H1 (cell line): ENCODE measurements around the gene CD276. TPM values are rescaled to one million over a fixed set of nuclear protein-coding genes. Genes with fewer than 3 reads are reported as not detected.

Source experiments
- CTCF ChIA-PET: fragments of 300-600 bp; sonication (Branson Sonifier 250); formaldehyde crosslinking; loops from one replicate; lab custom pipeline; 2021; ENCODE audit not compliant: partially characterized antibody; lab: Charles Lee
- POLR2A ChIA-PET: fragments of 300-600 bp; sonication (Branson Sonifier 250); formaldehyde crosslinking; loops from one replicate; lab custom pipeline; 2021; ENCODE audit warnings: inconsistent platforms; ENCODE audit not compliant: partially characterized antibody; lab: Charles Lee
- DNase-seq, 2 experiments: peaks; one replicate each; pipeline versions ENCODE4 v3.0.0 to v3.0.0-alpha.2; 2010 to 2022; ENCODE audit warnings: low spot score in 2 of 2, low read depth in 1 of 2, mixed read lengths in 1 of 2
- FAIRE-seq: peaks from 2 replicates; lab custom pipeline; 2011; peaks lifted over from hg19 to GRCh38; lab: Jason Lieb, UNC
- H2AFZ ChIP-seq: 2 replicates; pipeline ENCODE4 v1.8.1; 2012; ENCODE audit warnings: low read length, inconsistent platforms
- H2AK5ac ChIP-seq: 2 replicates; pipeline ENCODE4 v1.6.1; 2013; ENCODE audit warnings: low read depth, low read length
- H2BK120ac ChIP-seq: replicated peaks from 2 replicates; pipeline ENCODE3; 2013; ENCODE audit warnings: low read depth, low read length, inconsistent platforms
- H2BK12ac ChIP-seq: 2 replicates; pipeline ENCODE4 v1.6.1; 2013; ENCODE audit warnings: low read depth, low read length
- H2BK15ac ChIP-seq: 2 replicates; pipeline ENCODE4 v1.6.1; 2013; ENCODE audit warnings: low read length
- H2BK20ac ChIP-seq: 2 replicates; pipeline ENCODE4 v1.6.1; 2013; ENCODE audit warnings: low read length
- H2BK5ac ChIP-seq: 2 replicates; pipeline ENCODE4 v1.6.1; 2013; ENCODE audit warnings: low read depth, low read length
- H3K14ac ChIP-seq: 2 replicates; pipeline ENCODE4 v1.6.1; 2013; ENCODE audit warnings: inconsistent platforms; ENCODE audit not compliant: insufficient read length
- H3K18ac ChIP-seq: 2 replicates; pipeline ENCODE4 v1.6.1; 2013; ENCODE audit warnings: low read length; ENCODE audit errors: extremely low read depth
- H3K23ac ChIP-seq: 2 replicates; pipeline ENCODE4 v1.6.1; 2013; ENCODE audit warnings: inconsistent platforms; ENCODE audit not compliant: insufficient read length
- H3K23me2 ChIP-seq: 2 replicates; pipeline ENCODE4 v1.6.1; 2013; ENCODE audit warnings: low read depth, low read length
- H3K27ac ChIP-seq: 2 replicates; pipeline ENCODE4 v1.6.1; 2011; ENCODE audit warnings: low read depth, low read length, inconsistent platforms
- H3K27me3 ChIP-seq, 4 experiments: replicated peaks in 1 of 4; 1 replicate in 1 of 4; 2 replicates in 3 of 4; pipeline versions ENCODE4 v1.6.1 to v1.8.1; 2011 to 2013; ENCODE audit warnings: low read length in 3 of 4, mild to moderate bottlenecking in 3 of 4, inconsistent platforms in 2 of 4, mixed read lengths in 2 of 4, moderate library complexity in 1 of 4; ENCODE audit not compliant: control insufficient read depth in 3 of 4, insufficient read depth in 3 of 4; ENCODE audit errors: extremely low read depth in 1 of 4
- H3K36me3 ChIP-seq, 4 experiments: 2 replicates each; pipeline versions ENCODE4 v1.6.1 to v1.8.1; 2011 to 2013; ENCODE audit warnings: mild to moderate bottlenecking in 4 of 4, low read length in 3 of 4, moderate library complexity in 2 of 4, control low read depth in 1 of 4, inconsistent platforms in 1 of 4; ENCODE audit not compliant: insufficient read depth in 4 of 4, control insufficient read depth in 2 of 4
- H3K4ac ChIP-seq: replicated peaks from 2 replicates; pipeline ENCODE3; 2013; ENCODE audit warnings: low read length, low read depth, mixed read lengths, inconsistent platforms; ENCODE audit not compliant: insufficient read length
- H3K4me1 ChIP-seq, 4 experiments: replicated peaks in 1 of 4; 1 replicate in 1 of 4; 2 replicates in 3 of 4; pipeline versions ENCODE4 v1.6.1 to v1.8.1; 2011 to 2013; ENCODE audit warnings: low read length in 3 of 4, inconsistent platforms in 2 of 4, mixed read lengths in 1 of 4; ENCODE audit not compliant: insufficient read depth in 4 of 4, control insufficient read depth in 3 of 4
- H3K4me2 ChIP-seq, 2 experiments: 2 replicates each; pipeline versions ENCODE4 v1.6.1 to v1.8.1; 2011 to 2013; ENCODE audit warnings: low read depth in 2 of 2, low read length in 2 of 2, control low read depth in 1 of 2, inconsistent platforms in 1 of 2, mild to moderate bottlenecking in 1 of 2; ENCODE audit not compliant: insufficient read depth in 1 of 2
- H3K4me3 ChIP-seq, 4 experiments: fragments of 200-600, 300-600 bp in 1 of 4; sonication (generic), shearing (Covaris generic), sonication (Bioruptor Twin) in 1 of 4; 2 replicates each; pipeline versions ENCODE4 v1.5.1 to v1.8.1; 2011 to 2016; ENCODE audit warnings: low read length in 4 of 4, low read depth in 3 of 4, control low read depth in 2 of 4, inconsistent platforms in 2 of 4, mild to moderate bottlenecking in 2 of 4, mixed read lengths in 1 of 4, moderate library complexity in 1 of 4; ENCODE audit not compliant: insufficient read depth in 2 of 4; ENCODE audit errors: extremely low read depth in 1 of 4
- H3K56ac ChIP-seq: replicated peaks from 2 replicates; pipeline ENCODE3; 2013; ENCODE audit warnings: low read depth, mild to moderate bottlenecking, mixed read lengths, low read length, inconsistent platforms; ENCODE audit not compliant: insufficient read length
- H3K79me1 ChIP-seq: 2 replicates; pipeline ENCODE4 v1.6.1; 2013; ENCODE audit warnings: low read depth, low read length, control low read depth
- H3K79me2 ChIP-seq, 2 experiments: 2 replicates each; pipeline versions ENCODE4 v1.6.1 to v1.8.1; 2012 to 2013; ENCODE audit warnings: low read length in 2 of 2, mild to moderate bottlenecking in 2 of 2, inconsistent platforms in 1 of 2; ENCODE audit not compliant: insufficient read depth in 2 of 2, control insufficient read depth in 1 of 2
- H3K9ac ChIP-seq, 4 experiments: replicated peaks in 1 of 4; 1 replicate in 1 of 4; 2 replicates in 3 of 4; pipeline versions ENCODE4 v1.6.1 to v1.8.1; 2011 to 2013; ENCODE audit warnings: low read depth in 3 of 4, low read length in 3 of 4, control low read depth in 2 of 4, mild to moderate bottlenecking in 2 of 4, moderate library complexity in 2 of 4, inconsistent platforms in 1 of 4; ENCODE audit errors: extremely low read depth in 1 of 4
- H3K9me3 ChIP-seq, 2 experiments: 2 replicates each; pipeline versions ENCODE4 v1.6.1 to v1.8.1; 2012 to 2013; ENCODE audit warnings: mild to moderate bottlenecking in 2 of 2, moderate library complexity in 2 of 2, control low read depth in 1 of 2, inconsistent platforms in 1 of 2, low read depth in 1 of 2, low read length in 1 of 2, mixed read lengths in 1 of 2; ENCODE audit not compliant: insufficient read depth in 2 of 2
- H4K20me1 ChIP-seq, 2 experiments: replicated peaks in 1 of 2; 2 replicates each; pipeline versions ENCODE3 to v1.8.1; 2011 to 2013; ENCODE audit warnings: inconsistent platforms in 2 of 2, low read length in 2 of 2, mild to moderate bottlenecking in 1 of 2; ENCODE audit not compliant: insufficient read depth in 2 of 2, control insufficient read depth in 1 of 2
- H4K5ac ChIP-seq: 2 replicates; pipeline ENCODE4 v1.6.1; 2013; ENCODE audit warnings: low read length, low read depth, mixed read lengths, inconsistent platforms; ENCODE audit not compliant: insufficient read length
- H4K8ac ChIP-seq: 2 replicates; pipeline ENCODE4 v1.8.0; 2013; ENCODE audit warnings: mild to moderate bottlenecking, moderate library complexity, low read length, inconsistent platforms; ENCODE audit not compliant: insufficient read depth; ENCODE audit errors: extremely low read depth
- H4K91ac ChIP-seq: replicated peaks from 2 replicates; pipeline ENCODE3; 2013; ENCODE audit warnings: low read length, mixed read lengths, inconsistent platforms; ENCODE audit not compliant: insufficient read length
- KDM1A ChIP-seq: fragments of 200-600, 300-600 bp; sonication (generic); IDR thresholded peaks from 2 replicates; pipeline ENCODE4 v1.7.1; 2016; ENCODE audit warnings: mild to moderate bottlenecking, low read length, borderline replicate concordance
- KDM4A ChIP-seq: IDR thresholded peaks from one replicate; pipeline ENCODE4 v1.7.1; 2012; ENCODE audit warnings: low read depth, mild to moderate bottlenecking, moderate library complexity, low read length, inconsistent platforms; ENCODE audit not compliant: severe bottlenecking
- WGBS, 2 experiments: shearing (Covaris generic) in 1 of 2; methylation state at CpG; one replicate each; pipeline versions ENCODE4 v1.1.6 to v1.1.7; 2013 to 2015; ENCODE audit warnings: low lambda C conversion rate in 2 of 2, mixed read lengths in 2 of 2, inconsistent platforms in 1 of 2, low coverage in 1 of 2, missing lambda C conversion rate in 1 of 2; ENCODE audit not compliant: insufficient replicate concordance in 2 of 2, insufficient coverage in 1 of 2, insufficient read length in 1 of 2; ENCODE audit errors: extremely low coverage in 1 of 2, missing lambda C conversion rate in 1 of 2; 5-methylcytosine and 5-hydroxymethylcytosine counted together
- polyA plus RNA-seq, 7 experiments: library from polyadenylated mRNA; depleted of rRNA in 3 of 7; stranded (reverse) in 5 of 7; unstranded in 2 of 7; fragments of >200 nt in 5 of 7; fragments of 200-250 nt in 2 of 7; gene quantifications; 1 replicate in 5 of 7; 2 replicates in 1 of 7; 4 replicates in 1 of 7; pipeline versions ENCODE4 v1.2.1 to v1.2.3, GENCODE V29; 2011 to 2013; ENCODE audit warnings: missing spikeins in 2 of 7, mixed read lengths in 2 of 7
- total RNA-seq: library from RNA; stranded (reverse); fragmentation: NEBNext Ultra II Directional; extraction: Animal tissue kit (Norgen Biotek cat#: 25700); gene quantifications from 2 replicates; pipeline ENCODE4 v1.2.1, GENCODE V29; 2021

The CD276 gene
- total and polyA plus RNA-seq, 2 of the 8 experiments (the other 6 are each of a cell fraction or from before 2014, with no cell fraction given) = 156 to 158 TPM

GRCh38 chr15:73714695-73715301 is 30.6 kb downstream of the CD276 start:
- Histone ChIP-seq H3K36me3 (peaks cover 4 to 29% (median 18%) of the 10 kb centered on the region in 4 experiments), H3K27ac (no peak overlapping the region), H2BK120ac (no peak overlapping the region), H3K9ac (no peak overlapping the region), H3K4ac (no peak overlapping the region), H3K18ac (no peak overlapping the region), H3K27me3 (no peaks in the 10 kb centered on the region), H3K79me1 (no peaks in the 10 kb centered on the region), H2BK20ac (no peak overlapping the region), H3K4me2 (no peak overlapping the region), H4K20me1 (peaks cover 0 to 9% of the 10 kb centered on the region in 2 experiments)
- 69% methylated on average over 5 of the region's 5 CpGs; no CpG with 5 or more reads in 1 of the 2 experiments for WGBS, 2 experiments
- CTCF ChIA-PET = interaction anchor here (1.3 to 14.7 kb wide), 7 partner anchors 14 to 159 kb away, joined by 4 to 187 read pairs (median 16); partner anchors contain the start of gene TBC1D21
- TF ChIP-seq KDM1A (peak; percentile 60; the same call in 1 of the 2 replicates), KDM4A (no peak)
- TF ChIP-seq, all 59 proteins: peak for 1
- H3K23ac ChIP-seq = no peak overlapping the region
- H2AFZ ChIP-seq = no peak overlapping the region
- POLR2A ChIA-PET = interaction anchor here (0.7 to 0.8 kb wide), 2 partner anchors 27 to 67 kb away, joined by 3 read pairs; no protein-coding TSS in a partner anchor
- H2BK12ac ChIP-seq = no peak overlapping the region
- H3K4me3 ChIP-seq = no peak overlapping the region
- H4K8ac ChIP-seq = no peak overlapping the region
- DNase-seq (no peak), FAIRE-seq (no peak)
- H3K56ac ChIP-seq = no peak overlapping the region
- H3K23me2 ChIP-seq = no peaks in the 10 kb centered on the region
- no peak overlapping the region for H3K14ac ChIP-seq
- peaks cover 0 to 4% (median 0%) of the 10 kb centered on the region in 4 experiments; a peak in 1 of 7 replicates for H3K4me1 ChIP-seq
- H4K5ac ChIP-seq = no peak overlapping the region
- H4K91ac ChIP-seq = no peak overlapping the region
- H2BK15ac ChIP-seq = no peak overlapping the region
- no peaks in the 10 kb centered on the region for H3K9me3 ChIP-seq
- no peak overlapping the region for H2AK5ac ChIP-seq
- no peak overlapping the region for H2BK5ac ChIP-seq
- no peaks in the 10 kb centered on the region for H3K79me2 ChIP-seq
